Stimulated activated CD8-positive, alpha-beta memory T cell treated with anti-CD3 and anti-CD28 coated beads, Interleukin-15, amount 100 ng/mL, for 24 hours (primary cell): ENCODE data around the gene SMDT1.

Source experiments
- DNase-seq: peaks from one replicate; pipeline ENCODE4 v3.0.0-alpha.2; 2020; ENCODE audit warnings: low read depth

SMDT1 gene, protein sequence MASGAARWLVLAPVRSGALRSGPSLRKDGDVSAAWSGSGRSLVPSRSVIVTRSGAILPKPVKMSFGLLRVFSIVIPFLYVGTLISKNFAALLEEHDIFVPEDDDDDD

DNA sequence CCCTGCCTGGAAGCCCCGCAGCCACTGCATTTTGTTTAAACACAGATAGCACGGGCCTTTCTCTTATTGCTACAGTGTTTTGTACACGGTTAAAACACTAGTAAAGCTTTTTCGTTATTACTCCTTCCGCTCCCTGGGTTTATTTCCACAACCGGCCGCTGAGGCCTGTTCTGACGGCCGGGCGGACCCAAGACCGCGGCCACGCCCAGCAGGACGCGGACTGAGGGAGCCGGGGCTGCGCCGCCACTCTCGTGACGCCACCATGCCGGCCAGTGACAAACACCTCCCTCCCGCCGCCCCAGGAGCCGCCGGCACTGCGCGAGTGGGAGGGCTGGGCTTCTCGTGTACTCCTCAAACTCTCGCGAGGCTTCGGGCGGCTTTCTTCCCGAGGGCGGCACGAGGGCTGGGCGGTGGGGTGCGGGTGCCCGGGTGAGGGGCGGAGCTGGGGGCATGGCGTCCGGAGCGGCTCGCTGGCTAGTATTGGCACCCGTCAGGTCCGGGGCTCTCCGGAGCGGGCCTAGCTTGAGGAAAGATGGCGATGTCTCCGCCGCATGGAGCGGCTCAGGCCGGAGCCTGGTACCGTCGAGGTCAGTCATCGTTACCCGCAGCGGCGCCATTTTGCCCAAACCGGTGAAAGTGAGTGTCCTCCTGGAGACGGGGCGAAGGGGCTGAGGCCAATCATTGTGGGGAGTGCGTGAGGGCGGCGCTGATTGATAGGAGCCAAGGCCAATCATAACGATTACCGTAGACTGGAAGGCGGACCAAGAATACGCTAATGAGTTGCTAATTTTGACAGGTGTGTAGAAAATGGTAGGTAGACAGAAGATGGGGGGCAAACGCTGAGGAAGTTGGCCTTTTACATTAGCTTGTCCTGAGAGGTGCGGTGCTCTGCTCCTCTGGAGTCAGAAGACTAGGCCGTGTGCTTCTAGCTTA lies at the start of gene SMDT1:
Gene SMDT1, plus strand, starts transcription at position 382 of the 933 bp plus-strand sequence. Its CDS starts 69 bp downstream, at position 451.
- peak; percentile 89 for DNase-seq

DNA sequence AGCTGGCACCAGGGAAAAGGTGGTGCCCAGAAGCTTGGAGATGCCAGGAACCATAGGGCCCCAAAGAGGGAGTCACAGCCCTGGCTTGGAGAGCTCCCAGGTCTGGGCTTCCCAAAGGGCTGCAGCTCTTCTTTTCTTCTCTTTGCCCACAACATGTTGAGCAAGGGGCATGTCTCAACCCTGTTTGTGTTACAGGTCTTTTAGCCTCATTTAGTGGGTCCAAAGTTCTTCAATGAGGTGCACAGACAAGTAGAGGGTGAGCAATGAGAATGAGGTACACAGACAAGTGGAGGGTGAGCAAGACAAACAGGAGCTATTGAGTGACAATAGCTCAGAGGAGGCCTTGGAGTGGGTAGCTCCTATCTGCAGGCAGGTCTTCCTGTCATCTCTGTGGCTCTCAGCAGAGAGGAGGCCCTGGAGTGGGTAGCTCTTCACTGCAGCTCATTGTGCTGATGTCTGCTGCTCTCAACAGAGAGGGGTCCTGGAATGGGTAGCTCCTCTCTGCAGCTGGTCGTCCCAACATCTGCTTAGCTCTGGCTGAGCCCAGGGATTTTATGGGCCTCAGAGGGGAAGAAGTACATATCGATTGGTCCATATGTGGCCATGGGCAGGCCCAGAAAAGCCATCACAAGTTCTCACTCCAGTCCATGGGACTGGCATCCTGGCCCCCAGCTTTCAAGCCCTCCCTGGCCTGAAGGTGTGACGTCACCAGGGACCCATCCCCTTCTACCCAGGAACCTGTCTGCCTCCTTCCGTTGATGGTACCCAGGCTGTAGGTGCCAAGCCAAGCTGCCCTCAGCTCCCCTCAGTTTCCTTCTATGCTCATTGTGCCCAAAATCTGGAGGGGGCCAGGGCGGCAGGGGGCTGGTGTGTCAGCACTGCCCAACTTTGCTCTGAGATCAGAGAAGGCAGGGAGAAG lies 46.0 kb upstream of the SMDT1 start:
- no peak for DNase-seq

DNA sequence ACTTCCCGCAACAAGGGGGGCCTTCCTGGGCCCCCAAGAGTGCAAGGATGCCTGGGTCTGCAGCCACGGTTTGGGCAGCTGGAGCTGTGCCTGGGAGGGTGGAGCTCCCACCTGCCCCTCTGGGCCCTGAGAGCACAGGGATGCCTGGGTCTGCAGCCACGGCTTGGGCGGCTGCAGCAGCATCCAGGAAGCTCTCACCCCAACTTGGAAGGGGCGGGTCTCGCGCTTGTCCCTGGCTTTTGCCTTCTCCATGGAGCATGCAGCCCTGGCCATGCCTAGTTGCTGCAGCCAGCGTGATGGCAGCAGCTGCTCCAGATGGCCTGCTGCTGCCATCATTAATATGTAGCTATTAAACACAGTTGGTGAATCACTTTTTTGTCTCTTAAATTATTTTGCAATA lies 44.2 kb upstream of the SMDT1 start:
- DNase-seq, result no peak

DNA sequence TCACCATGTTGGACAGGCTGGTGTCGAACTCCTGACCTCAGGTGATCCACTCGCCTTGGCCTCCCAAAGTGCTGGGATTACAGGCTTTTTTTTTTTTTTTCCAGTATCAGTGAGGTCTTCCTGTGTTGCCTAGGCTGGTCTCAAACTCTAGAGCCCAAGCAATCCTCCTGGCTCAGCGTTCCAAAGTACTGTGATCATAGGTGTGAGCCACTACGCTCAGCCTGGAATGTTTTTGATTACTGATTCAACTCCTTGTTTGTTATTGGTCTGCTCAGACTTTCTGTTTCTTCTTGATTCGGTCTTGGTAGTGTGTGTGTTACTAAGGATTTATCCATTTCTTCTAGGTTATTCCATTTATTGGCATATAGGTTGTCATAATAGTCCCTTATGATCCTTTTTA lies 40.2 kb upstream of the SMDT1 start:
- no peak for DNase-seq

DNA sequence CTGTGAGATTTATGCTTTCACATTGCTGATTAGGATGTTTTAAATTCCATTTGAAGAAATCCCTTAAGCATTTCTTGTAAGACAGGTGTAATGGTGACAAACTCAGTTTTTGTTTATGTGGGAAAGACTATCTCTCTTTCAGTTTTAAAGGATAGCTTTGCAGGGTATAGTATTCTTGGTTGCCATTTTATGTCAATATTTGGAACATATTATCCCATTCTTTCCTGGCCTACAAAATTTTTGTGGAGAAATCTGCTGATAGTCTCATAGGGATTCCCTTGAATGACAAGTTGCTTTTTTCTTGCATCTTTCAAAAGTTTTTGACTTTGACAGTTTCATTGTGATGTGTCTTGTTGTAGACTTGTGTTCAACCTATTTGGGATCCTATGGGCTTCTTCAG lies 37.7 kb upstream of the SMDT1 start:
- DNase-seq, result no peak

DNA sequence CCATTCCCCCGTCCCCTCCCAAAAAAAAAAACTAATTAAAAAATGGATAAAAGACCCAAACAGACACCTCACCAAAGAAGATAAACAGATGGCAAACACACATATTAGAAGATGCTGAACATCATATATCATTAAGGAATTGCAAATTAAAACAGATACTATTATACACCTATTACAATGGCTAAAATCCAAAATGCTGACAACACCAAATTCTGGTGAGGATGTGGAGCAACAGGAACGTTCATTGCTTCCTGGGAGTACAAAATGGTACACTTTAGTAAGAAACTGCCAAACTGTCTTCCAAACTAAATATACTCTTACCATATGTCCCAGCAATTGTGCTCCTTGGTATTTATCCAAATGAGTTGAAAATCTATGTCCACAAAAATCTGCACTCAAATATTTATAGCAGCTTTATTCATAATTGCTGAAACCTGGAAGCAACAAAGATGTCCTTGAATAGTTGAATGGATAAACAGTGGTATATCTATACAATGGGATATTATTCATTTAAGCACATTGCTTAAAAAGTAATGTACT lies 28.8 kb upstream of the SMDT1 start:
- no peak for DNase-seq

DNA sequence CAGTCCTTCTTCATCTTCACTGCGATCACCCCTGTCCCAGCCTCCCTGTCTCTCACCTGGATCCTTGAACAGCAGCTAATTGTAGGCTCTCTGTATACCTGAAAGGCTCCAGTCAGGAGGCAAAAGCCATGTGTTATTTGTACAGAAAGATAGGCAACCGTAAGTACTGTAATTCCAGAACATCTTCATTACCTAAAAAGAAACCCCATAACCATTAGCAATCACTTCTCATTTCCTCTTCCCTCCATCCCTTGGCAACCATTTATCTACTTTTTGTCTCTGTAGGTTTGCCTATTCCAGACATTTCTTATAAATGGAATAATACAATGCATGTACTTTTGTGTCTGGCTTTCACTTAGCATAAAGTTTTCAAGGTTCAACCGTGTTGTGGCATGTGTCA lies 26.7 kb upstream of the SMDT1 start:
- DNase-seq, result no peak

DNA sequence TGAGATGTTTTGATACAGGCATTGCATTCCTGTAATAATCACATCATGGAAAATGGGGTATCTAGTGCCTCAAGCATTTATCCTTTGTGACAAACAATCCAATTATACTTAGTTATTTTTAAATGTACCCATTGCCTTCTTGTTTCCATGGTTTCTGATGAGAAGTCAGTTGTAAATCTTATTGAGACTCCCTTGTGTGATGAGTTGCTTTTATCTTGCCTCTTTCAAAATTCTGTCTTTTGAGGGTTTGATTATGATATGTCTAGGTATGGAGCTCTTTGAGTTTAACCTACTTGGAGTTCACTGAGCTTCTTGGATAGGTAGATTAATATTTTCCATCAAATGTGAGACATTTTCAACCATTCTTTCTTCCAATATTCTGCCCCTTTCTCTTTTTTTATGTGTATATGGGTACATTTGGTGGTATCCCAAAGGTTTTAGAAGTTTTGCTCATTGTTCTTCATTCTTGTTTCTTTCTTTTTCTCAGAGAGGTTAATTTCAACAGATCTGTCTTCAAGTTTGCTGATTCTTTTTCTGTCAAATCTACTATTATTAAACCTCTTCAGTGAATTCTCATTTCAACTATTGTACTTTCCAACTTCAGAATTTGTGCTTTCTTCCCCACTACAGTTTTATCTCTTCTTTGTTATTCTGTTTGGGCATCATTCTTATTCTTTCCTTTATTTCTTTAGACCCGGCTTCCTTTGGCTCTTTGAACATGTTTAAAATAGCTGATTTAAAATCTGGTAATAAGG lies 22.6 kb upstream of the SMDT1 start:
- no peak for DNase-seq

DNA sequence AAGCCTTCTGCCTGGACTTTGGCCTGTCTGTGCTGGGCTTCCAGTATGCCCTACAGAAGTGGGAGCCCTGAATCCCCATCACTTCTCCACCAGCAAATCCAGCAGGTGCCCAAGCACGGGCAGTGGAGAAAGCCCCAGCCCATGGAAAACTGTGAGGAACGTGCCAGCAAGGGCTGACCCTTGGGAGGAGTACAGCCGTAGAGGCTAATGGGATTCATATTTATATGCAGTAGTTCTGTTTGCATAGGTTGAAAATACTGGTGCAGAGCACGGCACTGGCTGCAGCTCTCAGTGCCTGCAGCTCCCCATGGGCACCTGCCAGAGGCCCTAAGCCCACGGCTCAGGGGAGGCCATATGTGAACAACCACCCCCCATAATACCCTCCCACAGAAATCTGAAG lies 19.0 kb upstream of the SMDT1 start:
- DNase-seq, result no peak

DNA sequence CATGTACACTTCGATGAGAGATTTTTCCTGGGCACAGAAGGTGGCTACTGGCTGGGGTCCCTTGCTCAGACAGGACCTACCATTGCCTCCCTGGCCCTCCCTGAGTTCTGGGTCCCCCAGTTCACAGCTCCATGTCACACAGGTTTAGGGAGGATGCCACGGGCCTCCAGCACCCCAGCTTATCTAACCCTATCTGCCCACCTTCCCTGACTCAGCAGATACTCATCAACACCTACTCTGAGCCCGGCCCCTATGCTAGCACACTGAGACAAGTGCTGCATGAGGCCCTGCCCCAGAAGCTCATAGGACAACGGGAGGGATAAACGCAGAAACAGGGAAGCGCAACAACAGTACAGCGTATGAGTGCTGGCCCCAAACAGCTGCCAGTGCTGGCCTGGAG lies 18.5 kb upstream of the SMDT1 start:
- DNase-seq, result no peak

DNA sequence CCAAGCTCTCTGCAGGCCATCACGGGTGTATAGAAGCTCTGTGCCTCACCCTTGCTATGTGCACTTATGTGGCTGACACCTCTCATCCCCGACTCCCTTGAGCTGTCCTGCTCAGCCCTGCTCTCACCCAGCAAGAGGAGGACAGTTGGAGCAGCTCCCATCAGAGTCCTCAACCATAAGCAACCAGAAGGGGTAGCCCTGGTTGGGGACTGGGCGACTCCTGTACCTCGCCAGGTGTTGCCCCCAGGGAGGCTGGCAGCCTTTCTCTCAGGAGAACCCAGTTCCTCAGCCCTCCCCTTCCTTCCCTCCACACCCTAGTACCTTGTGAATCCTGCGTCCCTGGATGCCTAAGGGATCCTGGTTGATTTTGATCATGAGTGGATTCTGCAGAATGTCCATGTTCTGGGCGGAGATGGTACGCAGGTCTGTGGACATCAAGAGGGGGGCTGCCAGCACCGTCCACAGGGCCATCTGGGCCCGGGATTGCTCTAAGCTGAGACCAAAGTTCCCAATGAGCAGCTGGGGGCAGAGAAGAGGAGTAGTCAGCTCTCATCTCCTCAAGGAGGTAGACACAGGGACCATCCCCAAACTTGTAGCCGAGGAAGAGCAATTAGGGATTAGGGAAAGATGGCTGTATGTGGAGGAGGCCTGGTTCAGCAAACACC lies 16.9 kb upstream of the SMDT1 start:
- DNase-seq, result no peak

DNA sequence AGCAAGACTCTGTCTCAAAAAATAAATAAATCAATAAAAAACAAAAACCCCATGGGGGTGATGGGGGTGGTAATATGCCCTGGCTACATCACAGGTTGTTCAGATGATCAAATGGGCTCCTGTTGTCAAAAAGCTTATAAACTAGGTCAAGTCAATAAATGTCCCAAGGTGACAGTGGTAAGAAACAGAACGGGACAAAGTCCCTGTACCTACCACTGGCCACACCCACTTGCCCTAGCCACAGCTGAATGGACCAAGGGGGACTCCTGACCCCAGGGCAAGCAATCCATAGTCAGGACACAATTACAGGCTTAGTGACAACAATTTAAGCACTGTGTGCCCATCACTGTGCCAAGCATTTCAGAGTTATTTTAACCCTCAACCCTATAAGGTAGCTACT lies 14.9 kb upstream of the SMDT1 start:
- DNase-seq, result no peak

DNA sequence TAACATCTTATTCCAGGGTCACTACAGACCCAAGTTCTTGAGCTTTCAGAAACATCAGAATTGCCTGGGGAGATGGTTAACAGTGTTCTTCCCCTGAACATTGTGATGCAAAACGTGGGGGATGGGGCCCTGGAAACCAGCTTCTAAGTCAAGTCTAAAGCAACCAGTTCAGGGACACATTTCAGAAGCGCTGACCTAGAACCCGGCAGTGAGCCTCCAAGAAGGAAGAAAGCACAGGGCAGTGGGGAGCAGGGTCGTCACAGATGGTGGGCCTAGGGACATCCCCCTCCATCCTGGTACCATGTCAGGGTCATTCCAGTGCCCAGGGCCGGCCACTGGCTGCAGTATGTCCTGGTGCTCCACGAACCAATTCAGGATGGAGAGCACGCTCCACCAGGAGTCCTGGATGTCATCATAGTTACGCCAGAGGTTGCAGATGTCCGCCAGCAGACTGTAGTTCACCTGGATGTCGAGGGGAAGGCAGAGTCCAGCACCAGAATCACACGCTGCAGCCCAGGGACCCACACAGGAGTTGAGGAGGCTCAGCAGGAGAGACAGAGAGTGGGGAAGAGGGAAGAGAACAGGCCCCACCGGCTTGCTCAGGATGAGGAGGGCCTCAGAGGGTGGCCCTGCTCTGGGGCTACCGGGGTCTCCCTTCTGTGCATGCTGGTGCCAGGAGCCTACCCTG lies 13.9 kb upstream of the SMDT1 start:
- no peak for DNase-seq

DNA sequence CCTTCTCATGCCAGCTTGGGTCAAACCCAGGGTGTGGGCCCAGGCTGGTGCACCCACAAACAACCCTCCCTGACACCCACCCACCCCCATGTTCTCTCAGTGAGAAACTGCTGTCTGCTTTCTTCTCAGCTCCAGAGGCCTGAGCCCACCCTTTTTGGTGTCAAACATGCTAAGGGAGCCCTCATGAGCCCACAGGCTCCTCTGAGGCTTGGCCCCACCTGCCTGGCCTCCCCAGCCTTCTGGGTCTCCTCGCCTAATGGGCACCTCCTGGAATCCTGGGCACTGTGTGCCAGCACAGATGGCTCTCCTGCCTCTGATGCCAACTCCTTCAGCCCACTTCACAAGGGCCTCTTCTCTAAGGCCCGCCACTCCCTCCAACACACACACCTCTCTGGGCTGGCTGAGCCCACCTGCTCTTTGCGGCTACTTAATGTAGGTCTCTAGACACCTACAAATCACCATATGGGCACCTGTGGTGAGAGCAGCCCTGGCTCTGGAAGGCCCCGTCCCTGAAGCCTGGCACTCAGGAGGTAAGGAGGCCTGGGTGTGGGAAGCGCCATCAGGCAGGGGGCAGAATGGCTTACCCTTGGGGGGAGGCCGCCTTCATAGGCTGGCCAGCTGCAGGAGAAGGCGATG lies 13.3 kb upstream of the SMDT1 start:
- no peak for DNase-seq

DNA sequence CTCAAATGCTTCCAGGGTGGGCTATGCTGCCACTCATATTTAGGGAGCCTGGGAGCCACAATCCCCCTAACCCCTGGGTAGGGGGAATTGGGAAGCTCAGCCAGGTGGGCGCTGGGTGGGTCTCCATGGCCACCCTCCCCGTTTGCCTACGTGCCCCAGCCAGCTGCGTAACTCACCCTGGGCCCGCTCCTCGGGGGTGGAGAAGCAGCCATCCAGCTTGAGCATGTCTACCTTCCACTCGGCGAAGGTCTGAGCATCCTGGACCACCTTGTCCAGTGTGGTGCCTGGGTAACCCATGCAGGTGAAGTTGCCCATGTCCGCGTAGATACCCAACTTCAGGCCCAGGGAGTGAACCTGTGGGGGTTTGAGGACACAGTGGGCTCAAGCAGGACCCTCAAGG lies 12.6 kb upstream of the SMDT1 start:
- DNase-seq, result no peak

DNA sequence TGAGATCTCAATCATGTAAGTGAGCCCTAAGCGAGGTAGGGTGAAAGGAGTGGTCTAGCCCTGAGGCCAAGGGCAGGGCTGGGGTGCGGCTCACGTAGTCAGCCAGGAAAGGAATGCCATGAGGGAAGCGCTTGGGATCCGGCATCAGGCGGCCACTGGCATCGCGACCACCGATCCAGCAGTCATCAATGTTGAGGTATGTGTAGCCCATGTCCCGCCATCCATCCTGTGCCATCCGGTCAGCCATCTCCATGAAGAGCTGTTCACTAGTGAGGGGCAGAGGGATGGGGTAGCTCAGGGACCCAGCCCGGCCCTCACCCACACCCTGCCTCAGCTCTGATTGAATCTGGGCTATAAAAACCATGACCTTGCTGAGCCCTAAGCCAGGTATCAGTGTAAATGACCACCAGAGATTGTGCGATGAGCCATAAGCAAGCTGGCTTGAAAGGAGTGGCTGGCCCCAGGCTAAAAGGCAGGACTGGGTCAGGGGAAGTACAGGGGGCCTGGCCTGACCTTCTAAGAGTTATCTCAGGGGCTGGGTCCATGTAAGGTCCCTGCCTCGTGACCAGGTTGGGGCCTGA lies 11.7 kb upstream of the SMDT1 start:
- DNase-seq, result no peak

DNA sequence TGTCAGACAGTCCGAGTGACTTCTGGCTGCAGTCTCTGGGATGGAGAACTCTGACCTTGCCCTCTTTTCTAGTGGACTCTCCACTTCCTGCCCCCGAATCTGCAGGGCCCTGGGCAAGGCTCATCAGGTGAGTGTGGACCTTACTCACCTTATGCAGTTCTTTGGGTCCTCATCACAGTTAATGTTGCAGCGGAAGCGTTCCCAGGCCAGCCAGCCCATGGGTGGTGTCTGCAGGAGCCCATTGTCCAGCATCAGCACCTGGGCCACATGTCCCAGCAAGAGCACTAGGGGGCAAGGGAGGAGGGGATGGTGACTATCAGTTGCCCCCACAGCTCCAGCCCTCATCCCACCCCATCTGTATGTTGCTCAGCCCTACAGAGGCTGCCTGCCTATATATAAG lies 11.2 kb upstream of the SMDT1 start:
- DNase-seq, result no peak

DNA sequence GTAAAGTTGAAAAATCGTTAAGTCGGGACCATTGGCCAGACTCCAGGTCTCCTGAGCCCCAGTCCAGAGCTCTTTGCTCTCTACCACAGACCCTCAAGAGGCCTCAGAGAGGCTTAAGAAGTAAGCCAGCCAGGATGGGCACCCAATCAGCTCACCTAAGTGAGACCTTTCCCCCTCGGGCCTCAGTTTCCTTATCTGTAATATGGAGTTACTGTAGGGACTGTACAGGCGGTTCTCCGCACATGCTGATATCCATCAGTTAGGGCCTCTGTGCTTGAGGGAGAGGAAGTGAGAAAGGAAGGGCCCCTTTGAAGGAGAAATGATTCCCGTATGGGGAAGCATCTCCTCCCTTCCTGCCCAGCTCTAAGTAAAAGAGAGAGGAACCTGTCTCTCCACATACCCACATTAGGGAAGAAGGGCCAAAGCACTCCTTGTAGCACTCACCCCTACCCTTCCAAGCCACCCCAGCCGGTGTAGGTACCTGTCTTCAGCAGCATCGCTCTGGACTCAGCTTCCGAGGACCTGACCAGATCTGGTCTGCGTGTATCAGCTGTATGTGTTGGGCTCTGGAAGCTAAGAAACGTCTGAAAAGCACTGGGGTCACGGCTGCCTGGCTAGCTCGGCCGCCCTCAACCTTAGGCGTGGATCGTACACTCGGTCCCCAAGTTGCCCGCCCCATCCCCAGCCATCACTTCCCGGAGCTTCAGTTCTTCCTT lies 9.5 kb upstream of the SMDT1 start:
- no peak for DNase-seq
